ENCODE measurements around the gene PTH1R. TPM values are rescaled to one million over a fixed set of nuclear protein-coding genes. Genes with fewer than 3 reads are reported as not detected.

Gene PTH1R
- total RNA-seq, 1 donor from 2014 or later: not detected

- no peak overlapping the region for H3K27ac ChIP-seq
- Mint-ChIP-seq H3K4me1 (peaks cover 27% of the 10 kb centered on the region), H3K27ac (no peak overlapping the region), H3K36me3 (peaks cover 20% of the 10 kb centered on the region), H3K27me3 (ENCODE audit: insufficient read depth, low read depth) (no peaks in the 10 kb centered on the region), H3K9me3 (no peaks in the 10 kb centered on the region), H3K4me3 (no peak overlapping the region)
- peaks cover 58% of the 10 kb centered on the region for H3K79me2 ChIP-seq (ENCODE audit: low read depth)
- TF ChIP-seq EZH2 (IDR thresholded peaks at IDR 0.05) (no peak), EZH2phosphoT487 (IDR thresholded peaks at IDR 0.05) (no peak), CTCF (IDR thresholded peaks at IDR 0.05) (no peak)
- H3K4me1 ChIP-seq: peaks cover 7% of the 10 kb centered on the region
- no peak overlapping the region for H3K4me3 ChIP-seq
- no peak for DNase-seq (ENCODE audit: low spot score)
- no peaks in the 10 kb centered on the region for H3F3A ChIP-seq (ENCODE audit: low read depth)
- no peak overlapping the region for H2AFZ ChIP-seq (replicated peaks)
- H3K4me2 ChIP-seq: no peak overlapping the region
- peaks cover 61% of the 10 kb centered on the region for H4K20me1 ChIP-seq (ENCODE audit: low read depth)
- no peaks in the 10 kb centered on the region for H3K9me3 ChIP-seq (ENCODE audit: low read depth)
- H3K9ac ChIP-seq: no peak overlapping the region
- H3K36me3 ChIP-seq: no peaks in the 10 kb centered on the region
- no peaks in the 10 kb centered on the region for H3K27me3 ChIP-seq
Measured at GRCh38 chr3:46934072-46934471, 56.6 kb downstream of the PTH1R start.

- H3K27ac Mint-ChIP-seq: no peak overlapping the region
- peaks cover 56% of the 10 kb centered on the region for H3K79me2 ChIP-seq (ENCODE audit: low read depth)
Measured at GRCh38 chr3:46934498-46935167, 57.1 kb downstream of the PTH1R start.

GRCh38 chr3:46935168-46935858, 57.8 kb downstream of the PTH1R start:
- Histone ChIP-seq H2AFZ (replicated peaks) (no peak overlapping the region), H3K9ac (no peak overlapping the region), H3K27me3 (no peaks in the 10 kb centered on the region), H3K4me3 (no peak overlapping the region), H3K4me2 (no peak overlapping the region), H3K4me1 (peaks cover 7% of the 10 kb centered on the region), H3K9me3 (ENCODE audit: low read depth) (no peaks in the 10 kb centered on the region), H3F3A (ENCODE audit: low read depth) (no peaks in the 10 kb centered on the region), H3K36me3 (no peaks in the 10 kb centered on the region), H3K27ac (no peak overlapping the region), H4K20me1 (ENCODE audit: low read depth) (peaks cover 65% of the 10 kb centered on the region), H3K79me2 (ENCODE audit: low read depth) (peaks cover 59% of the 10 kb centered on the region)
- peaks cover 27% of the 10 kb centered on the region for H3K4me1 Mint-ChIP-seq
- H3K27ac Mint-ChIP-seq: peak overlapping the region; percentile 46
- H3K27me3 Mint-ChIP-seq (ENCODE audit: insufficient read depth, low read depth): no peaks in the 10 kb centered on the region
- peak; percentile 59 for DNase-seq (ENCODE audit: low spot score)
- no peaks in the 10 kb centered on the region for H3K9me3 Mint-ChIP-seq
- TF ChIP-seq EZH2phosphoT487 (IDR thresholded peaks at IDR 0.05): no peak
- TF ChIP-seq CTCF (IDR thresholded peaks at IDR 0.05): peak; percentile 28
- no peak overlapping the region for H3K4me3 Mint-ChIP-seq
- H3K36me3 Mint-ChIP-seq: peaks cover 22% of the 10 kb centered on the region

More at GRCh38 chr3:46934498-46935167, 57.1 kb downstream of the PTH1R start:
- H3K4me2 ChIP-seq: no peak overlapping the region
- TF ChIP-seq EZH2phosphoT487 (IDR thresholded peaks at IDR 0.05) (no peak), CTCF (IDR thresholded peaks at IDR 0.05) (no peak), EZH2 (IDR thresholded peaks at IDR 0.05) (no peak)
- no peak overlapping the region for H3K4me3 ChIP-seq
- H3K4me1 ChIP-seq: peaks cover 7% of the 10 kb centered on the region
- no peaks in the 10 kb centered on the region for H3F3A ChIP-seq (ENCODE audit: low read depth)
- peaks cover 64% of the 10 kb centered on the region for H4K20me1 ChIP-seq (ENCODE audit: low read depth)
- DNase-seq (ENCODE audit: low spot score): no peak
- no peak overlapping the region for H3K9ac ChIP-seq
- H3K36me3 ChIP-seq: no peaks in the 10 kb centered on the region
- H3K4me3 Mint-ChIP-seq: no peak overlapping the region
- no peaks in the 10 kb centered on the region for H3K9me3 ChIP-seq (ENCODE audit: low read depth)
- no peaks in the 10 kb centered on the region for H3K27me3 ChIP-seq
- H2AFZ ChIP-seq (replicated peaks): no peak overlapping the region
- H3K27me3 Mint-ChIP-seq (ENCODE audit: insufficient read depth, low read depth): no peaks in the 10 kb centered on the region
- H3K9me3 Mint-ChIP-seq: no peaks in the 10 kb centered on the region
- H3K4me1 Mint-ChIP-seq: peaks cover 27% of the 10 kb centered on the region
- H3K36me3 Mint-ChIP-seq: peaks cover 21% of the 10 kb centered on the region
- H3K27ac ChIP-seq: no peak overlapping the region

Data from neural progenitor cell (in vitro differentiated cells).